HL-60/S4 treated with retinoic acid at 250 ng/mL for 4 days and 3 days (cell line): ENCODE results near the gene IGF2BP1.
"Not testable (repeated sequence)": the region's sequence is repeated elsewhere in the genome, so short reads cannot be mapped to it uniquely, and the experiment has no call there.

Experiments used
- in situ Hi-C: fragments of 300-500 bp; cut with MboI; formaldehyde crosslinking; loops from 2 replicates; pipeline ENCODE4 v1.7.0; 2022; ENCODE audit warnings: low sequenced_read_pairs

IGF2BP1 gene

DNA sequence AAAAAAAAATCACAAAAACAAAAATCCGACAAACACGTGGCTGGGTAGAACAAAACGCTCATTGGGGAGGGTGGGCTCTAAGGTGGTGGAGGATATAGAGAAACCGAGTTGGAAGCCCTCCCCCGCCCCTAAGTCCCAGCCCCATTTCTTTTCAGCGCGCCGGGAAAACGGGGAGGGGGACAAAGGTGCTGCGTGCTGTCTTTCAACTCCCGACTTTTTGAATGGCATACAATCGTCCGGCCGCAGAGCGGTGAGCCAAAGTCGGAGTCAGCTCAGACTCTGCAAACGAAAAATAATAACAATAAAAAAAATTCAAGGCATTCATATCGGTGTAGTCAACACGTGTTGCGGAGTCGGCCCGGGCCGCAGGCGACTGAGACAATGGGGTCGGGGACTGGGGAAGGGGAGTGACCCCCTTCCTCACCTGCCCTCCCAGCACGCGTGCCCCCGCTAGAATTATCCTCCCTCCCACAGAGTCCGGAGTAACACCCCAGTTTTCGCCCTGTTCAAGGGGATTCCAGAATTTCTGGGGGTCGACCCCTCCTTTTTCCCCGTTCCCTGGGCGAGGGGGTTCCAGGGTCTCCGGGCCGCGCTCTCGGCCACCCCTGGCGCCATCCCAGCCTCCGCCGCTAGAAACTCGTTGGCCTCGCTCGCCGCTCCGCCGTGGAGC lies 1.7 kb upstream of the IGF2BP1 start:
- in situ Hi-C loops, result no loop called here

DNA sequence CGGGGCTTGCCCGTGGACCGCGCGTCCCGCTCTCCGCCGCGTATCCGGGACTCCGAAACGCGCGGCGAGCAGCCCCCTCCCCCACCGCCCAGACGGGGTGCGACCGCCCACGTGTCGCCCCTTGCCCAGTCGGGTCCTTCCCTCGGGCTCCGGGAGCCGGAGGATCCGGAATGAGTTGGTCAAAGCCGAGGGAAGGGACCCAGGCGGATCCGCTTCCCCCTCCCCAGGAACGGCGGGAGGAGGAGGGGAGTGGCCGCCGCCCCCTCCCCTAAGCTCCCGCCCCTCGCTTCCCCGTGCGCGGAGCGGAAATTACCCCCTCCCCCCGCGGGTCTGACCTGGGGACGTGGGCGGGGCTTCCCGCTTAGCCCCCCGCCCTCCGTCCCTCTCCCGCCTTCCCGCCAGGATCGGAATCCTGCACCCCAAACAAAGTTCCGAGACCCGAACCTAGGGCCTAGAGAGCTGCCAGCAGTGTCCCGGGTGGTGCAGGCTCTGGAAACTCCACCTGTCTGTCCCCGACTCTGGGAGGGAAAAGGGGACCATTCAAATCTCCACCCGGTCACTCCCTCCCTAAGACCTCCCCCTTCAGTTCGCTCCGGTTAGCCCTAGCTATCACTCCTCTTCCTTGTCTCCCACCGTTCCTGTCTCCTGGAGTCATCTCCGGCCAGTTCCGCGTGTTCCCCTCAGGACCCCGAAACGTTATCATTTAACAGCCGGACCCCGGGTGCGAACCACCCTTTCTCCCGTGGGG lies 1.0 kb upstream of the IGF2BP1 start:
- in situ Hi-C loops, result no loop called here

DNA sequence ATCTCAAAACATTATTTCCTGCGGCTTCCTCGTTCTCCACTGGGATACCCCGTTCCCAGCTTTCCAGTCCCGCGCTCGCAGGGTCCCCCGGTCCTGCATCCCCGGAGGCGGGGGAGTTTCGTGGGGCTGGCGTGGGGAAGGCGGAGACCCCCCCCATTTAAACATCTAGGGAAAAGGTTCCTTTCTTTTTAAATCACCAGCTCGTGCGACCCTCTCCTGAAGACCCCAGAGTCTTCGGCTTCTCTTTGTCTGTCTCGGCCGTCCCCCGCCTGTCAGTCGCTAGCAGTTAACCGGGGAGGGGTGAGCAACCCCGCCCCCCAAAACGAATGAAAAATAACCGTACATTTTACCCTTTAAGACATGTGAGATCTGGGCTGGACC lies 473 bp upstream of the IGF2BP1 start:
- in situ Hi-C loops, result no loop called here

DNA sequence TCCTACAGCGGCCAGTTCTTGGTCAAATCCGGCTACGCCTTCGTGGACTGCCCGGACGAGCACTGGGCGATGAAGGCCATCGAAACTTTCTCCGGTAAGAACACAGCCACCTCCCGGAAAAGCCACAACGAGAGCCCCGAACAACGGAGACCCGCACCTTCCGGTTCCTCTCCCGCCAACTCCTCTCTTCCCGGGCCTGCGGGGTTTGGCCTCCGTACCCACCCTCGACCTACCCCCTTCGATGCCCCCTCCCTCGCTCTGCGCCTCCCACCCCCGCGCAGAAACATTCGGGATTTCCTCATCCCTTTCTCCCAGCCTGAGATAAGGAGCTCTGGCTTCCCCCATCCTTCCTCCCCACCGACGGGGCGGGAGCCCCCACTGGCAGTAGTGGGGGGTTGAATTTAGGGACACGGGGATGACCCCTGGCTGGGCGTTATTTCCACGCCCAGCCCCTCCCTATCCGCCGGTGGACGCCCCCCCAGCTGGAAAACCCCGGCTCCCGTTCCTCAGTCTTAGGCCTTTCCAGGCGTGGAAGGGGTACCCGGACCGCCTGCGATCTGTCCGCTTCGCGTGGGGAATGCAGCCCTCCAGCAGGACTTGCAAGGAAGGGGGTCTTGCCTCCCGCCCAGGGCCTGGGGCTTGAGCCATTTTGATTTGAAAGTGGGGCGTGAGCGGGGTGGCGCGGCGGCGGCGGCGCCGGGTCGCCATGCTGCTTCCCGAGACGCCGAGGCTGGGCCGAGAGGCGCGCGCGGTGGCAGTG lies 822 bp downstream of the IGF2BP1 start:
- in situ Hi-C loops, result no loop called here

DNA sequence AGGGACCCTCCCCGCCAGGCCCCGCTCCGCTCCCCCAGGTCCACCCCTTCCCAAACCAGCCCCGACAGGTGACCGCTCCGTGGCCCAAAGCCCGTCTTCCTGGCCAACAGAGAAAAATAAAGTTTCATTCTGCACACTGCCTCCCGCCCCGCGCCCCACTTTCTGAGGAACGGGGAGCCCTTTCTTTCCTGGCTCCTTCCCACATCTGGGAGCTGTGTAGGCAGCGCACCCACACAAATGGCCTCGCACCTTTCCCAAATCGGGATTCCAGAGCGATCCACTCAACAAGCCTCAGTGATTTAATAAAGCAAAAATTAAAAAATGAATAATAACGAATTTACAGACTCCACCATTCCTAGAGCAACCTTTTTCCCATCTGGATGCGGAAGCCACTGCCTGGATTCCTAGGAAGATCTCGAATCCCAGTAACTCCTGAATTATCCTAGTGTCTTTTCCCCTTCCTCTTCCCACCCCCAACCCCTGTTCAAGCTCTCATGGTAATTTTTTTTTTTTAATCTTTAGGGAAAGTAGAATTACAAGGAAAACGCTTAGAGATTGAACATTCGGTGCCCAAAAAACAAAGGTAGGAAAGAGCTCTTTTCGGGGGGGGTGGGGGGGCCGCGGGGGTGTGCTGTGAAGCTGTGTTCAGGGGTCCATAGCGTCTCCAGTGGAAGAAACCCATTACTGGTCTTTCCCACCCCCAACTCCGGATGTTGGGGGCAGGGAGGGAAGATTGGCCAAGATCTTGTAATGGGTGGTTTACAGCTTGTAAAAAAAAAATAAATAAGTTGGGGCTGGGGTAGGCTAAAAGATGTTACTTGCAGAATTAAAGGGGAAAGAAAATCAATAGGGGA lies 1.6 kb downstream of the IGF2BP1 start:
- in situ Hi-C loops, result no loop called here

DNA sequence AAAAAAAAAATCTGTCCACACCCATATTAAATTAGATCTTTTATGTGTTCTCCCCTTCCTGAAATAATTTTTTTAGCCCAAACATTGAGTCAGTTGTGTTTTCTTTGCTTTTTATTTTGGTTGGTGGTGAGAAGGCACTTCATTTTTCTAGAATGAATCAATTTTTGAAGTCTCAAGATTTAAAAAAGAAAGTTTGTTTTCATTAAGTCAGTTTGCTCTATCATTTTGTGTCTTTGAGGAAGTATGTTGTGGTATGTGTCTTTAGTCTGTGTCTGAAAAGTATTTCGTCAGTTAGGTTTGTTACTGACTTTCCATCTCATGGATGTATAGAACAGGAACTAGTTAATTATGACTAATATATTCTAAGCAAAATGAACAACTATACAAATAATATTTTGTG lies 3.8 kb downstream of the IGF2BP1 start:
- in situ Hi-C loops, result no loop called here

DNA sequence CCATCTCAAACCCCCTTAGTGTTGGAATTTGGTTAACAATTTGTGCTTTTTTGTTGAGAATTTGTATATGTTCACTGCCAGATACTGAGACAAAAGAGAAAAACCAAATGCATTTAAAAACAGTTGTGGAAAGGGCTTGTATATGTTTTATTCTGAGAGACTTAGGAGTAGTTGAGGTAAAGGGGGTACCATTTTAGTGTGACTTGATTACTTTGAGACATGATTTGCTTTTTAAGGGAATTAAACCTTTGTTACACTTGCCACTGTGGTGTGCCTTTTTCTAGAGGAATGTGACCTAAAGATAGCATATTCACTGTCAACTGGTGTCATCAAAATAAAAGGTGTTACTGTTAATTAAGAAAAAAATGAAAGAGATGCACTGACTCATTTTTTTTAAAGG lies 4.5 kb downstream of the IGF2BP1 start:
- in situ Hi-C loops, result no loop called here

DNA sequence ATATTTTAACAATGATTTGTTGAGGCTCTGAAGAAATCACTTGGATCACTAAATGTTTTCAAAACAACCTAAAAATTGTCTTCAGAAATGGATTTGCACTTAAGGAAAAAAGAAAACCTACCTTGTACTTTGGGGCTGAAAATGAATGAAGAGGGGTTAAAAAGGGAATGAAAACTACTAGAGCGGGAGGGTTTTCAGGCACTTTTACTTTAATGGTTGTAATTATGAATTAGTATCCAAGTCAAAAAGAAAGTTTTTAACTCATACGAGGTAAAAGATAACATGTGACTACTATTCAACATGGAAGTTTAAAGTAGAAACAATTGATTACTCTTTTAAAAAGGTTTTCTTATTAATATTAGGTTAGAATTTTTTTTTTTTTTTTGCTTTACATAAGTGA lies 5.1 kb downstream of the IGF2BP1 start:
- in situ Hi-C loops, result no loop called here

DNA sequence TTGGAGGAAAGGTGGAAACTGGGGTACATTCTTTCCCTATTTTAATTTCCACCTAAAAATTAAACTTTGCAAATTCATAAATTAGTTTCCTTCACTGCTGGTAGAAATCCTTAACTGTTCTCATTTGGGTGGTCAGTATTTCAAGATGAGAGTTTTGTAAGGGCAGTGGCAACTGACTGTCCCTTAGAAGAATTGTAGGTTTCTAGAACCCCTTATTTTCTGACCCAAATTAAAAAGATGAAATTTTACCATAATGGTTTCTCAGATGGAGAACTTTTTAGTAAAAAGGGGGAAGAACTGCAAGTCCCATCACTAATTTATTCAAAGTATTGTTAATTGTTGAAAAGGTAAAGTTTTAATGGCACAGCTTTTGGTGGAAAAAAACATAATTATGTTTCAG lies 5.6 kb downstream of the IGF2BP1 start:
- in situ Hi-C loops, result no loop called here

DNA sequence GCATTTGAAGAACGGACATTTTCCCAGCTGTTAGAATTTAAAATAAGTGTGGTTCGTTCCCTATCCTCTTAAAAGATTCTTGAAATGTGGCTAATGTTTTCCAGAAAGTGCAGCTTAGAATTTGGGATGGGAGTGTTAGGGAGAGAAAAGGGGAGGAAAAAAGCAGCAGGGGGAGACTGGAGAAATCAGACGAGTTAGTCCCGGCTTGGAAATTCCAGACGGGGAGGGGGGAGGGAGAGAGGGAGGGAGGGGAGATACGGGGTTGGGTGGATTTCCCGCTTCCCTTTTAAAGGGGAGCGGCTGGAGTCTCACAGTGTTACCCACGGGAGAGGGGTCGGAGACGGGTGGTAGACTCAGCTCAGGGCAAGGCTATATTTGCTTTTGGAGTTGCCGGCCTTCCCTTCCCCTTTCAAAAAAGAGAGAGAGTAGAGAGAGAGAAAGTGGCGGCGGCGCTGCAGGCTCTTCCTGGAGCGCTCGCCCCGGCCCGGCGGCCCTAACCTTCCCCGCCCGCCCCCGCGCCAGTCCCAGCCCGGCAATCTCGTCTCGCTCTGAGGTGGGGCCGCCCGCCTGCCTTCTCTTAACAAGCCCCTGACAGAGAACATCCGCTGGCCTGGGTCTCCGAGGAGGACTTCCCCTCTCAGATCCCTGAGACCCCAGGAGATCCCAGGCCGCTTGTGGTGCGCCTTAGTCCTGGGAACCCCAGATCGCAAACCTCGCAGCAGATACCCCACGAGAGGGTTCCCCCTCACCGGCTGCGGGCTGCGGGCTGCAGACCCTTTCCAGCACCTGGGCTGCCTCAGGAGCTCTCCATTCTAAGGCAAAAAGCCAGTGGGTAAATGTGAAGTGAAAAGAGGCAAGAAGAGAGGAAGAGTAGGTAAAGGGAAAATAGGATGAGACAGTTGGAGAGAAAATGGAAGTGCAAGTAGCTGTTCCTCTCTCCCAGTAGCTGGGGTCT lies 6.6 kb downstream of the IGF2BP1 start:
- in situ Hi-C loops, result no loop called here

DNA sequence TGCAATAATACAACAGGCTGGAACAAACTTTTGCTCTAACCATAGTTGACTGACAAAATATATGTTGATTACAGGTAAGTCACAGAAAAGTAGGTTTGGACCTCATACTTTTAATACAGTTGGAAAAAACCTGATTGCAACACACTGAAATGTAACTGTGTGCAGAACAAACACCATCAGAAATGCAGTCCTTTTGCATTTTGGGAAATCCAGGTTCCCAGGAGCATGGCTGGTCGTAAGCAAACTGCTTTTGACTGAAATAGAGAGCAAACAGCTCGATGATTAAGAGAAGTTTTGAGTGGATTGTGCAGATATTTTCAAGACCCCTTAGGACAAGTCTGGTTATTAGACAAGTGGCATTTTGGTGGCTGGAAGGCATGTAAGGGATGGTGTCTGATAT lies 8.0 kb downstream of the IGF2BP1 start:
- in situ Hi-C loops, result no loop called here

DNA sequence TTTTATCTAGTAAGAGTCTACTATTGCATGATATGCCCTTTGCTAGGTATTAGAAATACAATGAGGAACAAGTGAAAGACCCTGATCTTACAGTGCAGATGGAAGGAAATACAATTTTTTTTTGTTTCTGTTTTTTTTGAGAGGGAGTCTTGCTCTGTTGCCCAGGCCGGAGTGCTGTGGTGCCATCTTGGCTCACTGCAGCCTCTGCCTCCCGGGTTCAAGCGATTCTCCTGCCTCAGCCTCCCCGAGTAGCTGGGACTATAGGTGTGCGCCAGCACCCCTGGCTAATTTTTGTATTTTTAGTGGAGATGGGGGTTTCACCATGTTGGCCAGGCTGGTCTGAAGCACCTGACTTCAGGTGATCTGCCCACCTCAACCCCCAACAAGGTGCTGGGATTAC lies 11.7 kb downstream of the IGF2BP1 start:
- in situ Hi-C loops, result not testable (repeated sequence)

DNA sequence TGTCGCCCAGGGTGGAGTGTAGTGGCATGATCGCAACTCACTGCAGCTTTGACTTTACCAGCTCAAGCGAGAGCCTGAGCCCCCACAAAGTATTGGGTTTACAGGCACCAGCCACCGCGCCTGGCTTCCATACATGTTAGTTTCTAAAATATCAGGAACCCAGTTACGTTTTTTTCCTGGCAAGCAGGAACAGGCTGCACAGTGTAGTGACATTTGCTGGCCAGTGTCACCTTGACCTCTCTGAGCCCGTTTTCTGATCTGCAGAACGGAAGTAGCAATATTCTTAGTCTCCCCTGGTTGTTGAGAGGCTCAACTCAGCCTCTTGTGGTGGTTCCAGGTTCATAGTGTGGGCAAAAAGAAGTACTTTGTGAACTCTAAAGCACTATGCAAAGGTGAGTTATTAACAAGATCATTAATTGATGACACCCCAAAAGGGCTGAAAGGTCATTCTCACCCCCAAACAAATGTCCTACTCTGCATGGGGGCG lies 15.6 kb downstream of the IGF2BP1 start:
- in situ Hi-C loops, result no loop called here

DNA sequence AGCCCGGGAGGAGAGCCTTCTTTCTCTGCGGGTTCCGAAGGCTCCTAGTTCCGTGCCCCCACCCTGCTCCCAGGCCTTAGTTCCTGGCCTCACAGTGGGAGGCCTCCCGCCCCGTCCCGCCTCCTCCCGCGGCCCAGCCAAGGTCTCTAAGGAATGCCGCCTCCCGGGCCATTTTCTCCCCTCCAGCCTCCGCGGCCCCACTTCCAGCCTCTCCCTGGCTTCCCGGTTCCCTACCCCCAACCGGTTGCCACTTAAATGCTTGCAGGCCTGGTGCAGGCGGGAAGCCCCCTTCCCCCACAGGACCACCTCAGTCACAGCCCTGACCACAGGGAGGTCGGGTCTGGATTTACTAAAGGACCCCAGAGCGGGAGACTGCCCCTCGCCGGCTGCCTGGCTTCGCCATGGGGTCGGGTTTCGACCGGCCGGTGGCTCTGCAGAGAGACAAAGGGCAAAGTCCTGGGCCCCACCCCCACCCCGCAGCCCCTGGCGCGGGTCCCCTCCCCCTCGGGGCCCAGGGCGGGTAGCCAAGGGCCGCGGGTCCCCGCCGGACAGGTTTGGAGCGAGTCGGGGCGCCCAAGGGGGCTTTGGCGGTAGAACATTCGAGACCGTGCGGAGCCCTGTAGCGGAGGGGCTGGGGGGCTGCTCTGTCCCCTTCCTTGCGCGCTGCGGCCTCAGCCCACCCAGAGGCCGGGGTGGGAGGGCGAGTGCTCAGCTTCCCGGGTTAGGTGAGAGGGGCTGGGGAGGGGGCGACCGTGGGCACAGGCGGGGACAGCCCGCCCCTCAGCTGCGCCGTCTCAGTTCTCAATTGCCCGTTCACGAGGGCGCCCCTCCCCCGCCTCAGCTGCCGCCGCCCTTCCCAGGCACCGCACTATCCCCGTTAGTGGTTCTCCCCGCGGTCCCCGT lies 16.4 kb downstream of the IGF2BP1 start:
- in situ Hi-C loops, result no loop called here

DNA sequence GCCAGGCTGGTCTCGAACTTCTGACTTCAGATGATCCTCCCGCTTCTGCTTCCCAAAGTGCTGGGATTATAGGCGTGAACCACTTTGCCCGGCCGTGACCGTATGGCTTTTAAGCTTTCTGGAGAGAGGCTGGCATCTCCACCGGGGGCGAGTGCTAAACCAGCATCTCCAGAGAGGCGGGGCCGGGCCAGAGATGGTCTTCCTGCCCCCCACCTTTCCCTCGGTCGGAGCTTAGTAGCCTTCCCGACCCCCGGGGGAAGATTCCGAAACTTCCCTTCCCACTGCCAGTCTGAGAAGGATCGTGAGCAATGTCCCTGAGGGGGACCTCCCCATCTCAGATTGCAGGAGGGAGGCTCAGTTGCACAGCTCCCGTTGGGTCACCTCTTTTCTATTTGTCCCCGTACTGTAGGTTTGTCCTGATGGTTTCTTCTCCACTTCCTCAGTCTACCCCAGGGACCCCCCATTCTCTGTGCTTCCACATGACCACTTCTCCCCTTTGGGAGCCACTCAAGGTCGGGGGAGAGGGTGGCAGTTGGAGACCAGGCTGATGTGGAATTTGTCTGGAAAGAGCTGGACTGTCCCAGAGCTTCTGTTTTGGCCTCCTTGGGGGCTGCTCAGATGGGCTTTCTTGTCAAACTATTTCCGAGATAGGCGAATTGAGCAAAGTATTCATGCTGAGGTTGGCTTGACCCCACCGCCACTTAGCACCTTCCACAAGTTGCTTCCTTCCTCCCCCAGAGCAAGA lies 18.2 kb downstream of the IGF2BP1 start:
- in situ Hi-C loops, result no loop called here

DNA sequence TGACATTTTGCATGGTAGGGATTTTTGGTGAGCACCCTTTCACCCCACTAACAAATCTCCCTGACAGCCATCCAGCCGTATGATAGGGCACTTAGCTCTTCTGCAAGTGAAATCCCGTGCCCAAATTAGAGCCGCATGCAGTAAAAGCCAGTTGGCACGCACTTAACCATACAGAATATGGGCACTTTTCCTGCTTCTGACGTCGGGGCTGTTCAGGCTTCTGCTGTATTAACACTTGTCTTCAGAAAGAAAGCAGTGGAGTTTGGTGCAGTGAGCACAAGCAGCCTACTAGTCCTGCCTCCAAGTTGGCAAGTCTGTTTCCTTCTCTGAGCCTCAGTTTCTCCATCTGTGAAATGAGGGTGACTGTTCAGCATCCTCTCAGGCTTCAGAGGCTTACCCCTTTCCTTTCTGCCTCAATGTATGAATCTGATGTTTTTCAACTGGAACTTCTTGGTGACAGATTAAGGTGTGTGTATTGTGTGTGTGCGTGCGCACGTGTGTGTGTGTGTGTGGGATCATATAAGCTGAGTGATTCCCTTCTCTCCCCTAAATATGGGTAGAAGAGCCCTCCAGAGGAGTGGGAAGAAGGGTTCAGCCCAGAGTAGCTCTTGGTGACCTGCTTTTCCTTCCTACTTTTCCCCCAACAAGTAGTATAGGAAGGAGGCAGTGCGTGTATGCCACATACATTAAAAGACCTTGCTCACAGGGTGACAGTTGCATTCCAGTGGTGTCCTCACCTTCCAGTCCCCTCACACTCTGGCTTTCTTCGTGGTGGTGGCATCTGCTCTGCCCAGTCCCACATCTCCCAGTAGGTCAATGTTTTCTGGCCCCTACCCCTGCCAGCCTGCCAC lies 19.0 kb downstream of the IGF2BP1 start:
- in situ Hi-C loops, result no loop called here

DNA sequence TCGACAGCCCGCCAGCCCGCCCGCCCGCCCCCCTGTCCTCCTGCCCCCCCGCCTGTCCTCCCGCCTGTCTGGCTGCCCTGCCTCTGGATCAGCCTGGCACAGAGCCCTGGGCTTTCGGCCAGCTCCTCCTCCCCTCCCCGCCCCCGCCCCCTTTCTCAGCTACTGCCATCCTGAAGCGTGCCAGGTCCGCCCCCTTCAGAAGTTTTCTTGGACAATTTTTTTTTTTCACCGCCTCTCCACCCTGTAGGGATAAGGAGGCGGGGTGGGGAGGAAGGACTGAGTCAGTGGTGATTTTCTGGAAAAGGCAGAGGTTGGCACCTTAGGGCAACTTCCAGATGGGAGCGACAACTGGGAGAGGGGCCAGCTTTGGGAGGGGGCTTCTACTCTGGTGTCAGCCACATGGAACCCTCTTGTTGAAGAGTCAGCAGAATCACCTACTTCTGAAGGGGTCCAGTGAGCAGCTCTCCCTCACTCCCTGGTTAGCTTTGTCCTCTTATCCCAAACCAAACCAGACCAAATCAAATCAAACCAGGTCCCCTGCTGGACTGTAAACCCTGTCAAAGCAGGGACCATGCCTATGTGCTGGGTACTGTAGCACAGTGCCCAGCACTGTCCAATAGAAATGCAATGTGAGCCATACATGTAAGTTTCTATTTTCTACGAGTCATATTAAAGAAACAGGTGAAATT lies 19.7 kb downstream of the IGF2BP1 start:
- in situ Hi-C loops, result no loop called here
